GM12875 (cell line): ENCODE results near the gene ZC3HAV1.
"Not testable (repeated sequence)": the region's sequence is repeated elsewhere in the genome, so short reads cannot be mapped to it uniquely, and the experiment has no call there.

Experiments used
- H3K4me3 ChIP-seq: one replicate; pipeline ENCODE4 v1.5.1; 2011; ENCODE audit warnings: low read depth, low read length, control low read depth
- TF ChIP-seq, protein P1 (sequence below): IDR thresholded peaks from 2 replicates; pipeline ENCODE4 v1.5.1; 2011; ENCODE audit warnings: low read depth, mild to moderate bottlenecking, control low read depth, inconsistent platforms, low read length, moderate library complexity, borderline replicate concordance; ENCODE audit not compliant: insufficient read depth

Gene ZC3HAV1

GRCh38 chr7:139086454-139086853 is 23.1 kb downstream of the ZC3HAV1 start:
- TF ChIP-seq, protein P1, sequence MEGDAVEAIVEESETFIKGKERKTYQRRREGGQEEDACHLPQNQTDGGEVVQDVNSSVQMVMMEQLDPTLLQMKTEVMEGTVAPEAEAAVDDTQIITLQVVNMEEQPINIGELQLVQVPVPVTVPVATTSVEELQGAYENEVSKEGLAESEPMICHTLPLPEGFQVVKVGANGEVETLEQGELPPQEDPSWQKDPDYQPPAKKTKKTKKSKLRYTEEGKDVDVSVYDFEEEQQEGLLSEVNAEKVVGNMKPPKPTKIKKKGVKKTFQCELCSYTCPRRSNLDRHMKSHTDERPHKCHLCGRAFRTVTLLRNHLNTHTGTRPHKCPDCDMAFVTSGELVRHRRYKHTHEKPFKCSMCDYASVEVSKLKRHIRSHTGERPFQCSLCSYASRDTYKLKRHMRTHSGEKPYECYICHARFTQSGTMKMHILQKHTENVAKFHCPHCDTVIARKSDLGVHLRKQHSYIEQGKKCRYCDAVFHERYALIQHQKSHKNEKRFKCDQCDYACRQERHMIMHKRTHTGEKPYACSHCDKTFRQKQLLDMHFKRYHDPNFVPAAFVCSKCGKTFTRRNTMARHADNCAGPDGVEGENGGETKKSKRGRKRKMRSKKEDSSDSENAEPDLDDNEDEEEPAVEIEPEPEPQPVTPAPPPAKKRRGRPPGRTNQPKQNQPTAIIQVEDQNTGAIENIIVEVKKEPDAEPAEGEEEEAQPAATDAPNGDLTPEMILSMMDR = no peak
- H3K4me3 ChIP-seq = no peak overlapping the region

GRCh38 chr7:139084709-139085108 is 24.8 kb downstream of the ZC3HAV1 start:
- no peak overlapping the region for H3K4me3 ChIP-seq
- TF ChIP-seq, protein P1 = no peak

DNA sequence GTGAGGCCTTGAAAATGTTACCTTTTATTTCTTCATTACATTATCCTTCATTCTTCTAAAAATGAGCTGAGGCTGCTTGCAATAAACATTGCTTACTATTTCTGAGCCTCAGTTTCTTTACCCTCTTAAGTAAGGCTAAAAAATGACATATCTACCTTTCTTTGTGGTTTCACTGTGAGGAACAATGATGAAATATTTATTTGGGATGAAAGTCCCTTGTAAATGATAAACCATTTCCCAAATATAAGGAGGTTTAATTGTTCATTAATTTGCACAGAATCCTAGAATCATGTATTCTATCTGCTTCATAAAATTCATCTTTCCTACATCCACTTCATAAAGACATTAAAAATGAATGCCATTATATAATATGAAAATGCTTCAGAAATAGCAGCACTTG is 27.9 kb downstream of the ZC3HAV1 start:
- TF ChIP-seq, protein P1 = no peak
- no peak overlapping the region for H3K4me3 ChIP-seq

GRCh38 chr7:139080905-139081304 is 28.6 kb downstream of the ZC3HAV1 start:
- TF ChIP-seq, protein P1 = no peak
- H3K4me3 ChIP-seq = no peak overlapping the region

DNA sequence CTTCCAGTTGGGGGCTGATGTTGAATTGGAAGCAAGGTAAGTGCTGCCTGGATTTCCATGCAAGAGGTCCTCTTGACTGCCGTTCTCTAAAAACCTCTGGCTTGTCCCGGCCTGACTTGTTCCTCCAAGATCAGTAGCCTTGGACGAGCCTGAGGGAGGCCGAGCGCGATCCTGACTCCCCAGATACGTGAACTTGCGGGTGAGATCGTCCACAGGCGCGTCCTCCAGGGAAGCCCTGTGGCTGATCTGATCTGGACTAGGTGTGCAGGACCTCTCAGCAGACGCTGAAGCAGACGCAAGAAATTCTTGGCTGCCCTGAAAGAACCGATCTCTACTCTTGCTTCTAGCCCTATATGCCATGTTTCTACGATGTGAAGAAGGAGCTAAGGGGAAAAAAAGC is 29.7 kb downstream of the ZC3HAV1 start:
- no peak overlapping the region for H3K4me3 ChIP-seq
- TF ChIP-seq, protein P1 = no peak

GRCh38 chr7:139078911-139079310 is 30.6 kb downstream of the ZC3HAV1 start:
- TF ChIP-seq, protein P1 = no peak
- no peak overlapping the region for H3K4me3 ChIP-seq

DNA sequence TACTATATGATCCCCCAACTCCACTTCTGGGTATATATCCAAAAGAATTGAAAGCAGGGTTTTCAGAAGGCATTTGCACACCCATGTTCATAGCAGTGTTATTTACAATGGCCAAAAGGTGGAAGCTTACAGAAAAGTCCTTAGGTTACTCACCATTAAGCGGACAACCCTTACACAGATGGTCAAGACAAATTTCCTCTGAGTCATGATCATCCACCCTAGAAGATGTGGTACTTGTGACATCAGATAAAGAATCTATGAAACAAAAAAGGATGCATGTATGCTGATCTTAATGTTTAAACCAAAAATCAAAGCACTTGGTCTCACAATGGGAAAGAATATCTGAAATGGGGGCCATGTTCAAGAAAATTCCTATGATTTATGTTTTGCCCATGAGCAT is 31.1 kb downstream of the ZC3HAV1 start:
- TF ChIP-seq, protein P1 = no peak
- no peak overlapping the region for H3K4me3 ChIP-seq

DNA sequence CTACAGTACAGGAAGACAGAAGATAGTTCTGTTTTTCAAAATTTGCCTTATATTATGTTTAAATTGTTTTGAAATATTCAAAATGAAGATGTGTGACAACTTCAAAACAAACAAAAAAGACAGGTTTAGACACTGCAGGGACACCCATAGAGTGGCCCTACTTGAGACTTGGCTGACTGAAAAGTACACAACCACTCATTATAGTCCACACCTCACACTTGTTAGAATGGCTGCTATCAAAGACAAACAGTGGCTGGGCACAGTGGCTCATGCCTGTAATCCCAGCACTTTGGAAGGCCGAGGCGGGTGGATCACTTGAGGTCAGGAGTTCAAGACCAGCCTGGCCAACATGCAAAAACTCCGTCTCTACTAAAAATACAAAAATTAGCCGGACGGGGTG is 31.8 kb downstream of the ZC3HAV1 start:
- H3K4me3 ChIP-seq = not testable (repeated sequence)
